WTC11 (cell line): ENCODE data around the gene ANKRD11. TPM values are rescaled to one million over a fixed set of nuclear protein-coding genes. Genes with fewer than 3 reads are reported as not detected.

ENCODE experiments used
- ATAC-seq: fragments of 200-7000 bp; cut with Tn5 transposase; 2 replicates; pipeline ENCODE4 v1.10.0; 2021; ENCODE audit warnings: mild to moderate bottlenecking, moderate library complexity
- CTCF ChIA-PET: fragments of 300-600 bp; sonication (Branson Sonifier 250); formaldehyde crosslinking; loops from one replicate; lab custom pipeline; 2021; ENCODE audit warnings: antibody characterized with exemption; lab: Charles Lee
- POLR2A ChIA-PET: fragments of 350-600 bp; sonication (Branson Sonifier 250); formaldehyde crosslinking; loops from one replicate; lab custom pipeline; 2021; ENCODE audit warnings: antibody characterized with exemption; lab: Charles Lee
- DNase-seq: peaks from one replicate; pipeline ENCODE4 v3.0.0; 2021; ENCODE audit warnings: low spot score
- H3K27ac Mint-ChIP-seq: 2 replicates; pipeline ENCODE4 v1.8.0; 2021; ENCODE audit warnings: mixed read lengths
- H3K27me3 Mint-ChIP-seq: 2 replicates; pipeline ENCODE4 v1.8.0; 2021; ENCODE audit warnings: low read depth, mild to moderate bottlenecking, moderate library complexity, mixed read lengths
- H3K36me3 Mint-ChIP-seq: 2 replicates; pipeline ENCODE4 v1.8.0; 2021; ENCODE audit warnings: mixed read lengths
- H3K4me1 Mint-ChIP-seq: 2 replicates; pipeline ENCODE4 v1.8.0; 2022; ENCODE audit warnings: mixed read lengths
- H3K4me3 Mint-ChIP-seq: 2 replicates; pipeline ENCODE4 v1.8.0; 2021; ENCODE audit warnings: mild to moderate bottlenecking, moderate library complexity, mixed read lengths
- H3K9me3 Mint-ChIP-seq: 2 replicates; pipeline ENCODE4 v1.8.0; 2021; ENCODE audit warnings: mixed read lengths
- CREB1 ChIP-seq: sonication (generic); formaldehyde crosslinking; IDR thresholded peaks from 2 replicates; pipeline ENCODE4 v1.8.0; 2023; ENCODE audit warnings: mild to moderate bottlenecking, missing genetic modification reagents
- CREM ChIP-seq: sonication (generic); formaldehyde crosslinking; IDR thresholded peaks from 2 replicates; pipeline ENCODE4 v1.8.1; 2022; ENCODE audit warnings: mild to moderate bottlenecking, missing genetic modification reagents, moderate library complexity
- ELF4 ChIP-seq: sonication (generic); formaldehyde crosslinking; IDR thresholded peaks from 2 replicates; pipeline ENCODE4 v1.8.1; 2022; ENCODE audit warnings: low read depth, mild to moderate bottlenecking, moderate library complexity, missing genetic modification reagents
- ESRRA ChIP-seq: sonication (generic); formaldehyde crosslinking; IDR thresholded peaks from 2 replicates; pipeline ENCODE4 v1.8.1; 2022; ENCODE audit warnings: mild to moderate bottlenecking, missing genetic modification reagents, borderline replicate concordance
- FOXK1 ChIP-seq: sonication (generic); formaldehyde crosslinking; IDR thresholded peaks from 2 replicates; pipeline ENCODE4 v1.8.0; 2022; ENCODE audit warnings: mild to moderate bottlenecking, moderate library complexity, missing genetic modification reagents
- GTF2I ChIP-seq: fragments of 250-450 bp; sonication (Bioruptor Pico); conservative IDR thresholded peaks from 2 replicates; pipeline ENCODE4 v1.4.0; 2021; ENCODE audit warnings: mild to moderate bottlenecking
- JUN ChIP-seq: sonication (generic); formaldehyde crosslinking; IDR thresholded peaks from 2 replicates; pipeline ENCODE4 v1.8.0; 2023; ENCODE audit warnings: mild to moderate bottlenecking, missing genetic modification reagents
- KAT7 ChIP-seq: sonication (generic); formaldehyde crosslinking; IDR thresholded peaks from 2 replicates; pipeline ENCODE4 v1.8.1; 2023; ENCODE audit warnings: missing genetic modification reagents, mild to moderate bottlenecking, borderline replicate concordance
- NFE2L1 ChIP-seq: sonication (generic); formaldehyde crosslinking; IDR thresholded peaks from 2 replicates; pipeline ENCODE4 v1.8.1; 2023; ENCODE audit warnings: missing genetic modification reagents
- NR2C2 ChIP-seq: sonication (generic); formaldehyde crosslinking; IDR thresholded peaks from 2 replicates; pipeline ENCODE4 v1.8.0; 2022; ENCODE audit warnings: mild to moderate bottlenecking, missing genetic modification reagents
- SMAD3 ChIP-seq: sonication (generic); formaldehyde crosslinking; IDR thresholded peaks from 2 replicates; pipeline ENCODE4 v1.8.0; 2022; ENCODE audit warnings: missing genetic modification reagents, mild to moderate bottlenecking, borderline replicate concordance
- TCF7 ChIP-seq: sonication (generic); formaldehyde crosslinking; IDR thresholded peaks from 2 replicates; pipeline ENCODE4 v1.8.0; 2022; ENCODE audit warnings: mild to moderate bottlenecking, low read depth, missing genetic modification reagents, moderate library complexity
- TEAD4 ChIP-seq: sonication (generic); formaldehyde crosslinking; IDR thresholded peaks from 2 replicates; pipeline ENCODE4 v1.8.0; 2022; ENCODE audit warnings: mild to moderate bottlenecking, missing genetic modification reagents
- ZNF121 ChIP-seq: sonication (generic); formaldehyde crosslinking; IDR thresholded peaks from 2 replicates; pipeline ENCODE4 v1.8.0; 2023; ENCODE audit warnings: missing genetic modification reagents
- ZNF263 ChIP-seq: sonication (generic); formaldehyde crosslinking; IDR thresholded peaks from 2 replicates; pipeline ENCODE4 v1.8.1; 2022; ENCODE audit warnings: low read depth, mild to moderate bottlenecking, moderate library complexity, missing genetic modification reagents
- ZNF317 ChIP-seq: sonication (generic); formaldehyde crosslinking; IDR thresholded peaks from 2 replicates; pipeline ENCODE4 v1.8.1; 2023; ENCODE audit warnings: low read depth, mild to moderate bottlenecking, moderate library complexity, missing genetic modification reagents, borderline replicate concordance
- ZNF671 ChIP-seq: fragments of 250-450 bp; sonication (Bioruptor Pico); IDR thresholded peaks from 2 replicates; pipeline ENCODE4 v1.8.0; 2021; ENCODE audit warnings: mild to moderate bottlenecking
- total RNA-seq: library from RNA; stranded (reverse); gene quantifications from 3 replicates; pipeline ENCODE4 v1.2.3, GENCODE V29; 2021
- TF ChIP-seq, protein P1 (sequence below): sonication (generic); formaldehyde crosslinking; IDR thresholded peaks from 2 replicates; pipeline ENCODE4 v1.8.1; 2023; ENCODE audit warnings: mild to moderate bottlenecking, missing genetic modification reagents
- TF ChIP-seq, protein P2 (sequence below): fragments of 250-450 bp; sonication (Bioruptor Pico); IDR thresholded peaks from 2 replicates; pipeline ENCODE4 v1.9.0; 2021; ENCODE audit warnings: moderate library complexity, mild to moderate bottlenecking, inconsistent platforms, borderline replicate concordance
- TF ChIP-seq, protein P3 (sequence below): sonication (generic); formaldehyde crosslinking; IDR thresholded peaks from 2 replicates; pipeline ENCODE4 v1.8.1; 2023; ENCODE audit warnings: mild to moderate bottlenecking, missing genetic modification reagents, borderline replicate concordance
- TF ChIP-seq, protein P4 (sequence below): sonication (generic); formaldehyde crosslinking; conservative IDR thresholded peaks from 2 replicates; pipeline ENCODE4 v1.8.1; 2023; ENCODE audit warnings: mild to moderate bottlenecking, low read depth, missing genetic modification reagents, moderate library complexity
- TF ChIP-seq, protein P5 (sequence below): sonication (generic); formaldehyde crosslinking; IDR thresholded peaks from 2 replicates; pipeline ENCODE4 v1.8.0; 2022; ENCODE audit warnings: mild to moderate bottlenecking, missing genetic modification reagents

The ANKRD11 gene
- total RNA-seq, 1 experiment from 2014 or later, result 184 TPM

DNA sequence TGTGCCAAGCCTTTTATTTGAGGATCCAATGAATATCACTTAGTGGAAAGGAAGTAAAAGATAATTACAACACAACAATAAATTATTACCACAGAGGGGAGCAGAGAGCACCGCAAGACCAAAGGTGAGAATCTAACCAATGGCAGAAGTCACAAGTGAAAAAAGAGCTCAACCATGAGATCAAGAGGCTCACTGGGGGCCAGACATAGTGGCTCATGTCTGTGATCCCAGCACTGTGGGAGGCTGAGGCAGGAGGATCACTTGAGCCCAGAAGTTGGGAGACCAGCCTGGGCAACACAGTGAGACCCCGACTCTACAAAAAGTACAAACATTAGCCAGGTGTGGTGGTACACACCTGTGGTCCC is 17.7 kb downstream of the ANKRD11 start:
- ChIA-PET CTCF (no interaction called here), POLR2A (no interaction called here)
- peaks cover 53% of the 10 kb centered on the region for H3K4me1 Mint-ChIP-seq
- H3K27me3 Mint-ChIP-seq, result no peaks in the 10 kb centered on the region
- DNase-seq (no peak), ATAC-seq (no peak)
- no peaks in the 10 kb centered on the region for H3K36me3 Mint-ChIP-seq
- peaks cover 3% of the 10 kb centered on the region; the same call in 1 of the 2 replicates for H3K9me3 Mint-ChIP-seq
- TF ChIP-seq ESRRA (CRISPR knock-in tag) (no peak), ZNF121 (peak; percentile 93)
- peak overlapping the region; percentile 70 for H3K27ac Mint-ChIP-seq
- no peak overlapping the region for H3K4me3 Mint-ChIP-seq

DNA sequence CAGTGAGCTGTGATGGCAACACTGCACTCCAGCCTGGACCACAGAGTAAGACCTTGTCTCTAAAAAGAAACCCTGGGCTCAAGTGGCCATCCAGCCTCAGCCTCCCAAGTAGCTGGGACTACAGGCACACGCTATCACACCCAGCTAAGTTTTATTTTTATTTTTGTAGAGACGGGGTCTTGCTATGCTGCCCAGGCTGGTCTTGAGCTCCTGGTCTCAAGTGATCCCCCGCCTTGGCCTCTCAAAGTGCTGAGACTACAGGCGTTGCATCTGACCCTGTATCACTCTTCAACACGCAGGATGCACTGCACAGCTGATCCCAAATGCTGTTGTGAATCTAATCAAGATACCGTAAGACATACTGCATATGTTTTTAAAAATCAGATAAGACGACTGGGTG is 23.0 kb downstream of the ANKRD11 start:
- Mint-ChIP-seq H3K4me3 (no peak overlapping the region), H3K36me3 (peaks cover 4% of the 10 kb centered on the region; the same call in 1 of the 2 replicates), H3K4me1 (peaks cover 38% of the 10 kb centered on the region), H3K9me3 (no peaks in the 10 kb centered on the region), H3K27me3 (no peaks in the 10 kb centered on the region), H3K27ac (peak overlapping the region; percentile 27; the same call in 1 of the 2 replicates)
- POLR2A ChIA-PET, result interaction anchor here (1.4 kb wide), 1 partner anchor 8 kb away, joined by 4 read pairs; no protein-coding TSS in a partner anchor
- no peak for ATAC-seq
- no peak for TF ChIP-seq TCF7 (CRISPR knock-in tag)
- TF ChIP-seq CREB1 (CRISPR knock-in tag), result no peak
- no peak for TF ChIP-seq ELF4 (CRISPR knock-in tag)
- peak; percentile 69 for TF ChIP-seq ZNF121
- no peak for TF ChIP-seq TEAD4 (CRISPR knock-in tag)
- no peak for TF ChIP-seq JUN
- TF ChIP-seq, all 79 proteins: peak for 1
- DNase-seq, result no peak
- CTCF ChIA-PET, result interaction anchor here (0.8 to 1.1 kb wide), 2 partner anchors 90 to 159 kb away, joined by 3 to 4 read pairs; no protein-coding TSS in a partner anchor

DNA sequence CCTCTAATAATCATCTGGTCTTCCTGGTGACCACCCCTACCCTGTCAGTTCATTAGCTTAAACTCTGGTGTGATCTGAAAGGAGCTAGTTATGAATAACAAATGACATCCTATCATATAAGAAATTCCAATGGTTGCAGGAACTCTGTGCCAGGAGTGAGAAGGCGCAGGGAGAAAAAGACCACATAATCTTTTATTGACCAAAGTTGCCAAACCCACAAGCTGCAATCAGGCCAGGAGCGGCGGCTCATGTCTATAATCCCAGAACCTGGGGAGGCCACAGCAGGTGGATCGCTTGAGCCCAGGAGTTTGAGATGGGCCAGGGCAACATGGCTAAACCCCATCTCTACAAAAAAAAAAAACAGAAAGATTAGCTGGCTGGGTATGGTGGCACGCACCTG is 23.4 kb downstream of the ANKRD11 start:
- peaks cover 4% of the 10 kb centered on the region; the same call in 1 of the 2 replicates for H3K36me3 Mint-ChIP-seq
- ChIA-PET CTCF (interaction anchor here (0.8 to 1.1 kb wide), 2 partner anchors 90 to 158 kb away, joined by 3 to 4 read pairs; no protein-coding TSS in a partner anchor), POLR2A (interaction anchor here (1.4 kb wide), 1 partner anchor 8 kb away, joined by 4 read pairs; no protein-coding TSS in a partner anchor)
- H3K4me1 Mint-ChIP-seq, result peaks cover 33% of the 10 kb centered on the region
- ATAC-seq, result no peak
- peak overlapping the region; percentile 93 for H3K27ac Mint-ChIP-seq
- H3K27me3 Mint-ChIP-seq, result no peaks in the 10 kb centered on the region
- H3K4me3 Mint-ChIP-seq, result no peak overlapping the region
- no peaks in the 10 kb centered on the region for H3K9me3 Mint-ChIP-seq
- DNase-seq, result no peak
- no peak for TF ChIP-seq JUN
- no peak for TF ChIP-seq SMAD3 (CRISPR knock-in tag)
- TF ChIP-seq GTF2I (CRISPR knock-in tag), result no peak
- TF ChIP-seq, protein P1, sequence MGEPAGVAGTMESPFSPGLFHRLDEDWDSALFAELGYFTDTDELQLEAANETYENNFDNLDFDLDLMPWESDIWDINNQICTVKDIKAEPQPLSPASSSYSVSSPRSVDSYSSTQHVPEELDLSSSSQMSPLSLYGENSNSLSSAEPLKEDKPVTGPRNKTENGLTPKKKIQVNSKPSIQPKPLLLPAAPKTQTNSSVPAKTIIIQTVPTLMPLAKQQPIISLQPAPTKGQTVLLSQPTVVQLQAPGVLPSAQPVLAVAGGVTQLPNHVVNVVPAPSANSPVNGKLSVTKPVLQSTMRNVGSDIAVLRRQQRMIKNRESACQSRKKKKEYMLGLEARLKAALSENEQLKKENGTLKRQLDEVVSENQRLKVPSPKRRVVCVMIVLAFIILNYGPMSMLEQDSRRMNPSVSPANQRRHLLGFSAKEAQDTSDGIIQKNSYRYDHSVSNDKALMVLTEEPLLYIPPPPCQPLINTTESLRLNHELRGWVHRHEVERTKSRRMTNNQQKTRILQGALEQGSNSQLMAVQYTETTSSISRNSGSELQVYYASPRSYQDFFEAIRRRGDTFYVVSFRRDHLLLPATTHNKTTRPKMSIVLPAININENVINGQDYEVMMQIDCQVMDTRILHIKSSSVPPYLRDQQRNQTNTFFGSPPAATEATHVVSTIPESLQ, result no peak
- TF ChIP-seq NFE2L1 (CRISPR knock-in tag), result no peak
- TF ChIP-seq, protein P2, sequence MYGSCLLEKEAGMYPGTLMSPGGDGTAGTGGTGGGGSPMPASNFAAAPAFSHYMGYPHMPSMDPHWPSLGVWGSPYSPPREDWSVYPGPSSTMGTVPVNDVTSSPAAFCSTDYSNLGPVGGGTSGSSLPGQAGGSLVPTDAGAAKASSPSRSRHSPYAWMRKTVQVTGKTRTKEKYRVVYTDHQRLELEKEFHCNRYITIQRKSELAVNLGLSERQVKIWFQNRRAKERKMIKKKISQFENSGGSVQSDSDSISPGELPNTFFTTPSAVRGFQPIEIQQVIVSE, result no peak
- TF ChIP-seq KAT7 (CRISPR knock-in tag), result no peak
- TF ChIP-seq ZNF121, result no peak
- no peak for TF ChIP-seq CREM (CRISPR knock-in tag)
- TF ChIP-seq ZNF317 (CRISPR knock-in tag), result no peak
- no peak for TF ChIP-seq ELF4 (CRISPR knock-in tag)
- TF ChIP-seq NR2C2 (CRISPR knock-in tag), result no peak
- TF ChIP-seq ZNF263 (CRISPR knock-in tag), result no peak
- TF ChIP-seq, protein P3, sequence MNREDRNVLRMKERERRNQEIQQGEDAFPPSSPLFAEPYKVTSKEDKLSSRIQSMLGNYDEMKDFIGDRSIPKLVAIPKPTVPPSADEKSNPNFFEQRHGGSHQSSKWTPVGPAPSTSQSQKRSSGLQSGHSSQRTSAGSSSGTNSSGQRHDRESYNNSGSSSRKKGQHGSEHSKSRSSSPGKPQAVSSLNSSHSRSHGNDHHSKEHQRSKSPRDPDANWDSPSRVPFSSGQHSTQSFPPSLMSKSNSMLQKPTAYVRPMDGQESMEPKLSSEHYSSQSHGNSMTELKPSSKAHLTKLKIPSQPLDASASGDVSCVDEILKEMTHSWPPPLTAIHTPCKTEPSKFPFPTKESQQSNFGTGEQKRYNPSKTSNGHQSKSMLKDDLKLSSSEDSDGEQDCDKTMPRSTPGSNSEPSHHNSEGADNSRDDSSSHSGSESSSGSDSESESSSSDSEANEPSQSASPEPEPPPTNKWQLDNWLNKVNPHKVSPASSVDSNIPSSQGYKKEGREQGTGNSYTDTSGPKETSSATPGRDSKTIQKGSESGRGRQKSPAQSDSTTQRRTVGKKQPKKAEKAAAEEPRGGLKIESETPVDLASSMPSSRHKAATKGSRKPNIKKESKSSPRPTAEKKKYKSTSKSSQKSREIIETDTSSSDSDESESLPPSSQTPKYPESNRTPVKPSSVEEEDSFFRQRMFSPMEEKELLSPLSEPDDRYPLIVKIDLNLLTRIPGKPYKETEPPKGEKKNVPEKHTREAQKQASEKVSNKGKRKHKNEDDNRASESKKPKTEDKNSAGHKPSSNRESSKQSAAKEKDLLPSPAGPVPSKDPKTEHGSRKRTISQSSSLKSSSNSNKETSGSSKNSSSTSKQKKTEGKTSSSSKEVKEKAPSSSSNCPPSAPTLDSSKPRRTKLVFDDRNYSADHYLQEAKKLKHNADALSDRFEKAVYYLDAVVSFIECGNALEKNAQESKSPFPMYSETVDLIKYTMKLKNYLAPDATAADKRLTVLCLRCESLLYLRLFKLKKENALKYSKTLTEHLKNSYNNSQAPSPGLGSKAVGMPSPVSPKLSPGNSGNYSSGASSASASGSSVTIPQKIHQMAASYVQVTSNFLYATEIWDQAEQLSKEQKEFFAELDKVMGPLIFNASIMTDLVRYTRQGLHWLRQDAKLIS (CRISPR knock-in tag), result no peak
- no peak for TF ChIP-seq FOXK1 (CRISPR knock-in tag)
- TF ChIP-seq, protein P4, sequence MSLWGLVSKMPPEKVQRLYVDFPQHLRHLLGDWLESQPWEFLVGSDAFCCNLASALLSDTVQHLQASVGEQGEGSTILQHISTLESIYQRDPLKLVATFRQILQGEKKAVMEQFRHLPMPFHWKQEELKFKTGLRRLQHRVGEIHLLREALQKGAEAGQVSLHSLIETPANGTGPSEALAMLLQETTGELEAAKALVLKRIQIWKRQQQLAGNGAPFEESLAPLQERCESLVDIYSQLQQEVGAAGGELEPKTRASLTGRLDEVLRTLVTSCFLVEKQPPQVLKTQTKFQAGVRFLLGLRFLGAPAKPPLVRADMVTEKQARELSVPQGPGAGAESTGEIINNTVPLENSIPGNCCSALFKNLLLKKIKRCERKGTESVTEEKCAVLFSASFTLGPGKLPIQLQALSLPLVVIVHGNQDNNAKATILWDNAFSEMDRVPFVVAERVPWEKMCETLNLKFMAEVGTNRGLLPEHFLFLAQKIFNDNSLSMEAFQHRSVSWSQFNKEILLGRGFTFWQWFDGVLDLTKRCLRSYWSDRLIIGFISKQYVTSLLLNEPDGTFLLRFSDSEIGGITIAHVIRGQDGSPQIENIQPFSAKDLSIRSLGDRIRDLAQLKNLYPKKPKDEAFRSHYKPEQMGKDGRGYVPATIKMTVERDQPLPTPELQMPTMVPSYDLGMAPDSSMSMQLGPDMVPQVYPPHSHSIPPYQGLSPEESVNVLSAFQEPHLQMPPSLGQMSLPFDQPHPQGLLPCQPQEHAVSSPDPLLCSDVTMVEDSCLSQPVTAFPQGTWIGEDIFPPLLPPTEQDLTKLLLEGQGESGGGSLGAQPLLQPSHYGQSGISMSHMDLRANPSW (CRISPR knock-in tag), result no peak
- TF ChIP-seq, protein P5, sequence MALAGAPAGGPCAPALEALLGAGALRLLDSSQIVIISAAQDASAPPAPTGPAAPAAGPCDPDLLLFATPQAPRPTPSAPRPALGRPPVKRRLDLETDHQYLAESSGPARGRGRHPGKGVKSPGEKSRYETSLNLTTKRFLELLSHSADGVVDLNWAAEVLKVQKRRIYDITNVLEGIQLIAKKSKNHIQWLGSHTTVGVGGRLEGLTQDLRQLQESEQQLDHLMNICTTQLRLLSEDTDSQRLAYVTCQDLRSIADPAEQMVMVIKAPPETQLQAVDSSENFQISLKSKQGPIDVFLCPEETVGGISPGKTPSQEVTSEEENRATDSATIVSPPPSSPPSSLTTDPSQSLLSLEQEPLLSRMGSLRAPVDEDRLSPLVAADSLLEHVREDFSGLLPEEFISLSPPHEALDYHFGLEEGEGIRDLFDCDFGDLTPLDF (CRISPR knock-in tag), result no peak
- no peak for TF ChIP-seq ZNF671
